DND-41 (cell line): Measurements from ENCODE around the gene FAM25A.

Experiments
- CTCF ChIP-seq: IDR thresholded peaks from 2 replicates; pipeline ENCODE4 v1.5.1; 2012; ENCODE audit warnings: borderline replicate concordance, low read length, moderate library complexity, mild to moderate bottlenecking; ENCODE audit not compliant: poor library complexity, severe bottlenecking; ENCODE audit errors: extremely low read depth
- EZH2 ChIP-seq: IDR thresholded peaks from 3 replicates; pipeline ENCODE4 v1.6.1; 2012; ENCODE audit warnings: borderline replicate concordance, low read depth, mild to moderate bottlenecking, moderate library complexity, low read length, inconsistent platforms; ENCODE audit not compliant: severe bottlenecking

DNA sequence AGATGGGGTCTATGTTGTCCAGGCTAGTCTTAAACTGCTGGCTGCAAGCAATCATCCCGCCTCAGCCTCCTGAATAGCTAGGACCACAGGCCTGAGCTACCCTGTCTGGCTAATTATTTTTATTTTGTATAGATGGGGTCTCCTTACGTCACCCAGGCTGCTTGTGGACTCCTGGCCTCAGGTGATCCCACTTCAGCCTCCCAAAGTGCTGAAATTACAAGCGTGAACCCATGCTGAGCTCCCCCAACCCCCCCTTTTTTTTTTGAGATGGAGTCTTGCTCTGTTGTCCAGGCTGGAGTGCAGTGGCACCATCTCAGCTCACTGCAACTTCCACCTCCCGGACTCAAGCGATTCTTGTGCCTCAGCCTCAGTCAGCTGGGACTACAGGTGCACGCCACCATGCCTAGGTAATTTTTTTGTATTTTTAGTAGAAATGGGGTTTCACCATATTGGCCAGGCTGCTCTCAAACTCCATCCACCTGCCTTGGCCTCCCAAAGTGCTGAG, 25.4 kb downstream of the FAM25A start:
- TF ChIP-seq CTCF (no peak), EZH2 (no peak)
